Measurements from ENCODE around the gene ZNF787.
A peak's percentile ranks its signal among the peaks of the same experiment; 100 is the strongest.

The ZNF787 gene

GRCh38 chr19:56121180-56122167 is at the start of gene ZNF787:
ZNF787 (minus strand) TSS chr19:56121295; CDS start chr19:56103217, 18,078 bp downstream.
- in situ Hi-C loops (cut with MboI; ENCODE audit: low pct_unique_long_range_greater_than_20kb, low sequenced_read_pairs, unreplicated experiment): no loop called here
- TF ChIP-seq CTCF (IDR thresholded peaks at IDR 0.05; ENCODE audit: extremely low read depth, insufficient read depth, missing control alignments): no peak
- DNase-seq (ENCODE audit: low spot score): peak; percentile 98

GRCh38 chr19:56170261-56170660 is 49.2 kb upstream of the ZNF787 start:
- no peak for DNase-seq (ENCODE audit: low spot score)
- no peak for TF ChIP-seq CTCF (IDR thresholded peaks at IDR 0.05; ENCODE audit: extremely low read depth, insufficient read depth, missing control alignments)

GRCh38 chr19:56167064-56167578 is 46.0 kb upstream of the ZNF787 start:
- in situ Hi-C loops (cut with MboI; ENCODE audit: low pct_unique_long_range_greater_than_20kb, low sequenced_read_pairs, unreplicated experiment): loop anchor here (10.0 kb wide), 1 partner anchor 92 kb away; no protein-coding TSS in a partner anchor
- TF ChIP-seq CTCF (IDR thresholded peaks at IDR 0.05; ENCODE audit: extremely low read depth, insufficient read depth, missing control alignments): no peak
- DNase-seq (ENCODE audit: low spot score): no peak

More at GRCh38 chr19:56170261-56170660, 49.2 kb upstream of the ZNF787 start:
- in situ Hi-C loops (cut with MboI; ENCODE audit: low pct_unique_long_range_greater_than_20kb, low sequenced_read_pairs, unreplicated experiment): no loop called here

GRCh38 chr19:56163097-56163496 is 42.0 kb upstream of the ZNF787 start:
- DNase-seq (ENCODE audit: low spot score): no peak
- no peak for TF ChIP-seq CTCF (IDR thresholded peaks at IDR 0.05; ENCODE audit: extremely low read depth, insufficient read depth, missing control alignments)
- in situ Hi-C loops (cut with MboI; ENCODE audit: low pct_unique_long_range_greater_than_20kb, low sequenced_read_pairs, unreplicated experiment): loop anchor here (10.0 kb wide), 1 partner anchor 88 kb away; no protein-coding TSS in a partner anchor

- in situ Hi-C loops (cut with MboI; ENCODE audit: low pct_unique_long_range_greater_than_20kb, low sequenced_read_pairs, unreplicated experiment): loop anchor here (10.0 kb wide), 1 partner anchor 87 kb away; no protein-coding TSS in a partner anchor
- TF ChIP-seq CTCF (IDR thresholded peaks at IDR 0.05; ENCODE audit: extremely low read depth, insufficient read depth, missing control alignments): no peak
- no peak for DNase-seq (ENCODE audit: low spot score)
Observed at GRCh38 chr19:56162258-56162657, 41.2 kb upstream of the ZNF787 start.

- no peak for DNase-seq (ENCODE audit: low spot score)
- in situ Hi-C loops (cut with MboI; ENCODE audit: low pct_unique_long_range_greater_than_20kb, low sequenced_read_pairs, unreplicated experiment): loop anchor here (10.0 kb wide), 1 partner anchor 87 kb away; no protein-coding TSS in a partner anchor
- TF ChIP-seq CTCF (IDR thresholded peaks at IDR 0.05; ENCODE audit: extremely low read depth, insufficient read depth, missing control alignments): no peak
Observed at GRCh38 chr19:56161534-56161933, 40.4 kb upstream of the ZNF787 start.
